Hematopoietic multipotent progenitor cell (in vitro differentiated cells): ENCODE results near the gene RAB7A. TPM values are rescaled to one million over a fixed set of nuclear protein-coding genes. Genes with fewer than 3 reads are reported as not detected.
"Not testable (repeated sequence)": the region's sequence is repeated elsewhere in the genome, so short reads cannot be mapped to it uniquely, and the experiment has no call there.

Experiments used
- DNase-seq, 3 donors: peaks; one replicate each; pipeline ENCODE4 v3.0.0-alpha.2; 2011 to 2015; ENCODE audit warnings: low read depth in 2 of 3, low spot score in 2 of 3
- total RNA-seq: library from RNA; depleted of rRNA; stranded (reverse); fragments of >200 nt; gene quantifications from one replicate; pipeline ENCODE4 v1.2.3, GENCODE V29; 2012

Gene RAB7A
- total RNA-seq, 1 donor: 51.4 TPM

DNA sequence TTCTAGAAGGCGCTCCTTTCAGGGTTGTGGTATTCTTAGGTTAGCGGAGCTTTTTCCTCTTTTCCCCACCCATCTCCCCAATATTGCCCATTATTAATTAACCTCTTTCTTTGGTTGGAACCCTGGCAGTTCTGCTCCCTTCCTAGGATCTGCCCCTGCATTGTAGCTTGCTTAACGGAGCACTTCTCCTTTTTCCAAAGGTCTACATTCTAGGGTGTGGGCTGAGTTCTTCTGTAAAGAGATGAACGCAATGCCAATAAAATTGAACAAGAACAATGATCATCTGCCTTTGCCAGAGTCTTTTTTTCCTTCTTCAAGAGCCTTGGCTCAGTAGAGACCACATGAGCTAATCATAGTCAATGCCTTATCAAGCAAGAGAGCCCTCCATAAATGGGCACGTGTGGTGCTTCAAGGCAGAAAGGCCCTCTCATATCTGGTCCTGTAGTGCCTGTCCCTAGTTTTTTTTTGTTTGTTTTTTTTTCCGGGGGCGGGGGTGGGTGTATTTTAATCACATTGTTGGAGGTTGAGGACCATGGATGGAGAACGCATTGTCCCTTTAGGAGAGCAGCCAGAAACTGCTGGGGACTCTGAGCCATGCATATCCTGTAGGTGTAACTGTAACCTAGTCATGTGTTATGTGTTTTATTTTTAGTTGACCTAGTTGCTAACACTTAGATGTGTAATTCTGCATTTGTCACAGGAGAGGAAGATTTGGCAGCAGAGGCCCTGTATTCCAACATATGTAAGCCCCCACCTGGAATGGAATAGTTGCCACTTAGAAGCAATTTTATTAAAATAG is 88.7 kb downstream of the RAB7A start:
- no peak for DNase-seq

GRCh38 chr3:128815318-128816064 is 89.5 kb downstream of the RAB7A start:
- no peak for DNase-seq

GRCh38 chr3:128818186-128818787 is 92.3 kb downstream of the RAB7A start:
- no peak for DNase-seq

DNA sequence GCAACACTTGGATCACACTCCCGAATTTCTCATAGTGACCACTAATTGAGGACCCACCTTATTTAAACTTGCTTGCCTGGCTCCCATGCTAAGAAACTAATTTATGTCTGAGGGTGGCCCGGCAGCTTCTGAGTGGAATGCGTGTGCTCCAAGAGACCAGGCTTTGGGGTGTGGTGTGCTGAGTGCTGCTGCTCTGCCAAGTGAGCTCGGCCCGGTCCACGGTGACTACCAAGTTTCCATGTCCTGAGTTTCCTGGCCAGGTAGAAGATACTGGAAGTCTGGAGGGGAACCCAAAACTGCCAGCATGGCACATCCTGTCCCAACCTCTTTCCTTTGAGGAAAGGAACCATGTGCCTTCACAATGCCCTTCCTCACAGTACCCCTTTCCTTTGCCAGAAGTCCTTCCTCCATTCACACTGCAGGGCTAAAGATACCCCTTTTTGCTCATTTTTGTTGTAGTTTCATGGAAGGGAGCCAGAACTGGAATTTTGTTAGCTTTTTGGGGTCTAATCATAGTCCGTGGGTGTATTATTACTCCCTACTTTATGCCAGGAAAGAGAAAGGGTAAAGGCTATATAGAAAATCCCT is 94.4 kb downstream of the RAB7A start:
- DNase-seq: no peak

GRCh38 chr3:128823008-128823407 is 97.0 kb downstream of the RAB7A start:
- DNase-seq: no peak

DNA sequence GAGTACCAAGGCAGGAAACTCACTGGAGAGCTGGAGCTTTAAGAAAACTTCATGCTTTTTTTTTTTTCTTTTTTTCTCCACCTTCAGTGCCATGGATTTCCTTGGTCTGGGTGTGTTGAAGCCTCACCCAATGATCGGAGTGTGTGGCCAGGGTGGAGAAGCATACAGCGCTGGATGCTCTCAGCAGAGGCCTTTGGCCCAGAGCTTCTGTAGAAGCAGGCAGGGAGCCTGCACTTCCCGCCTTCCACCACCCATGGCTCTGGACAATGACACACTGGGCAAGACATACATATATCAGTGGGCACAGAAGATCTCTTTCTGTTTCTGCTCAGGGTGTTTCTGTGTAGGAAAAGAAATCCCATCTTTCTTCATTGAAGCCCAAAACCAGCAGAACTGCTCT is 97.6 kb downstream of the RAB7A start:
- no peak for DNase-seq

DNA sequence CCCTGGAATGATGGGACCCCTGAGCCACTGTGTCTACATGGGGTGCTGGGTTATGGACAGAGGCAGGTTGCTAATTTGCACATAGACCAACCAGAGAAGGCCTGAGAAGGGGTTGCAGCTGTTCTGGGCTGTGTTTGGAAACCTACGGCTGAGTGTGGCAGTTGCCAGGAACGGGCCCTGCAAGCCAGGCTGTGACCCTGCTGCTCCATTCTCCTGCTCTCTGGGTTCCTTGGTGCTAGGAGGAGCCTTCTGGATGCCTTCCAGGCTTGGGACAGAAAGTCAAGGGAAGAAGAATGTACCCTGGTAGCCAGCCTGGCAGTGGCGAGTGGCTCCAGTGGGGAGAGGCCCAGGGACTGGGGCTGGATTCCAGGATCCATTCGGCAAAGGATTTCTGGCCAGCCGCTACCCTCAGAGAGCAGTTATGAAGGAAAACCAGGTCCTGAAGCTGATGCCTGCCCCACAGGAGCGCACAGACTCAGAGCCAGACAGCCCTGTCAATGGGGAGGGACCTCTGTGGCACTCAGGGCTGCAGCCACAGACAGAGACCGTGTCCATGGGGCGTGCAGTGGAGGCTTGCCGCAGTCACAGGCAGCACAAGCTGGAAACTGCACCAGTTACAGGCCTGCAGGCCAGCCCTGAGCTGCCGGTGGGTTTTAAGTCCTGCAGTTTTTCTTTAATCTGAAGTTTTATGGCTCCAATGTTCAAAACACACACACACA is 98.3 kb downstream of the RAB7A start:
- DNase-seq: no peak

GRCh38 chr3:128825117-128825725 is 99.2 kb downstream of the RAB7A start:
- no peak for DNase-seq

DNA sequence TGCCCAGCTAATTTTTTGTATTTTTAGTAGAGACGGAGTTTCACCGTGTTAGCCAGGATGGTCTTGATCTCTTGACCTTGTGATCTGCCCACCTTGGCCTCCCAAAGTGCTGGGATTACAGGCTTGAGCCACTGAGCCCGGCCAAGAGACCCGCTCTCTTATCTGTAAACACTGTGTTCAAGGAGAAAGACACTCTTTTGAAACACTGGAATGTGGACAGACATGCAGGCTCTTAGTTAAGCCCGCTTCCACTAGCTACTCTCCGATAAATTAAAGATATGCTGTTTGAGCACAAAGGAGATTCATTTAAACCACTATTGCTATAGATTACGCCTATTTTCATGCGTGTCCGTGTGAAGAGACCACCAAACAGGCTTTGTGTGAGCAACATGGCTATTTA is 103.1 kb downstream of the RAB7A start:
- DNase-seq: not testable (repeated sequence)

DNA sequence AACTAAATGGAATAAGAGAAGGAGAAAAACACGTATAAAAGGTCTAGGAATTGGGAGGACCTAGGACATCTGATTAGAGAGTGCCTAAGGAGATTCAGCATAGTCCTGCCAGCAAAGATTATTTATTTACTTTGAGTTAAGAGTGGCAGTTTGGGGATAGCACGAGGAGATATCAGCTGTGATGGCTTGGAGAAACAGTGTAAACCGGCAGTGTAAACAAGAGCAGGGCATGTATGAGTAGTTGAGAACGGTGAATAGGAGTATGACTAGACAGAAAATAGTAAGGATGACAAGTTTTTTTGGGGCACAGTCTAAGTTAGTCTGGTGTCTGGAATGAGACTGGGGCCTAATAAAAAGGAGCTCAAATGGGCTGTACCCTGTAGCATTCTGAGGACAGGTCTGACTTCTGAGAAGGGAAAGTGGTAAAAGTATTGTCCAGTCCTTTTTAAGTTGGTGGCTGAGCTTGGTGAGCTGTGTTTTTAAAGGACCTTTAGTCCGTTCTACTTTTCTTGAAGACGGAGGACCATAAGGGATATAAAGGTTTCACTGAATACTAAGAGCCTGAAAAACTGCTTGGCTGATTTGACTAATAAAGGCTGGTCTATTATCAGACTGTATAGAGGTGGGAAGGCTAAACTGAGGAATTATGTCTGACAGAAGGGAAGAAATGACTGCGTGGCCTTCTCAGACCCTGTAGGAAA is 104.1 kb downstream of the RAB7A start:
- DNase-seq: not testable (repeated sequence)

DNA sequence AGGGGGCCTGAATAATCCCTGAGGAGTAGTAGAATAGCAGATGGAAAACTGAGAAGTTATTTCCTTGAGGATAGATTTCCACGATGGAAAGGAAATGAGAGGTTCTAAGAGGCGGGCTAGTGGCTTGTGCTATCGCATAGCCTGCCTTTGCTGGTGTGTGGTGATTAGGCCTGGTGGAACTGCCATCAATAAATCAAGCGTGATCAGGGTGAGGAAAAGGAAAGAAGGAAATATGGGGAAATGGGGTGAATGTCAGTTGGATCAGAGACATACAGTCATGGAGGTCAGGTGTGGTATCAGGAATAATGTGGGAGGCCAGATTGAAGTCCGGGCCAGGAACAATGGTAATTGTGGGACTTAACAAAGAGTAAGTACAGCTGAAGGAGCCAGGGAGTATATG is 104.8 kb downstream of the RAB7A start:
- not testable (repeated sequence) for DNase-seq

DNA sequence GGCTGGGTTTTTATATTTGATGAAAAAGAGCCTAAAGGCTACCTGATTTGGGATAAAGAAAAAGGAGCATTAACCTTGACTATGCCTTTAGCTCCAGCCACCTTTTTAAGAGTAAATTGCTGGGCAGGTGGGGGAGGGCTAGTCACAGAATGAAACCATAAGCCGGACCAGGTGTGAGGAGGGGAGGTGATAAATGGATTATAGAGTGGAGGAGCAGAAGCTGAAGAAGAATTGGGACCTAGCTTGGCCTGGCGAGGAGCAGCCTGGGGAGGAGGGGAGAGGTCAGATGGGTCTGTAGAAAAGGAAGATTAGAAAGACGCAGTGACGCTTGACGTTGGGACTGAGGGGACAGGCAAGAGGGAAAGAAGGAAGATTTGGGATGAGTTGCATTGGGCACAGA is 107.0 kb downstream of the RAB7A start:
- DNase-seq: not testable (repeated sequence)

GRCh38 chr3:128835096-128835495 is 109.1 kb downstream of the RAB7A start:
- DNase-seq: no peak

GRCh38 chr3:128841926-128842920 is 116.2 kb downstream of the RAB7A start:
- DNase-seq: no peak

- DNase-seq: no peak
These were observed 118.5 kb downstream of the RAB7A start for GRCh38 chr3:128844502-128844901.

DNA sequence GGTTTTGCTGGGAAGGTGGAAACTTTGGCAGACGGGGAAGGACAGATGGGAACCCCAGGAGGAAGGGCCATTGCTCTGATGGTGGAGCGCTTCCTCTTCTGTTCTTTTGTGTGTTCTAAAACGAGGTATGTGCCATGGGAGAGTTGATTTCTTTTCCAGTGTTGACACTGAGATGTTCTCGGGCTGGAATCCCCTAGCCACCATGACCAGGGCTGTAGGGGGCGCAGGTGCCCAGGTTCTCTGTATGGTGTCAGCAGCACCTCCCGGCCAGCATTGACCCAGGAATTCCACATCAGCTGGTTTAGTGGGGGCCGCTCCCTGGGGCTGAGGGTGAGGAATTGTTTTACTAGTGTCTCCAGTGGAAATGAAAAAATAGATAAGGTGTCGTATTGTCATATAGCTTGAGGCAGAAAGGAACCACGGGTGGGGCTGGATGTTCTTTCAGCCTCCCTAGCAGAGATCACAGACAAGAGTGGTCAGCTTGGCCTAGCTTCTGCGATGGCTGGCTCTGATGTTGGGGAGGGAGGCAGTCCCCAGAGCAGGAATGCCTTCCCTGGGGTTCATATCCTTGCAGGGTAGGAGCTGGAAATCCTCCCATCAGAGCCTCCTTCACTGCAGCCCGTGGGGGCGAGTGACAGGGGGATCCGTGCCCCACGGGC is 119.3 kb downstream of the RAB7A start:
- DNase-seq: peak in 2 of 3 donors; percentile 22 to 23

- peak; percentile 43 to 94 (median 91) for DNase-seq
These were observed 119.9 kb downstream of the RAB7A start for GRCh38 chr3:128845778-128846485.
